GM19025 (cell line): ENCODE data around the gene ADRA2C.

ENCODE experiments used
- ATAC-seq: cut with Tn5 transposase; IDR thresholded peaks from one replicate; pipeline ENCODE4 v1.9.1; 2021; ENCODE audit warnings: mild to moderate bottlenecking, low read depth, moderate library complexity; ENCODE audit not compliant: unreplicated experiment

ADRA2C gene

GRCh38 chr4:3732076-3733028 is 33.8 kb upstream of the ADRA2C start:
- ATAC-seq: no peak

- ATAC-seq: no peak
These were observed 33.0 kb upstream of the ADRA2C start for GRCh38 chr4:3733195-3733594.

DNA sequence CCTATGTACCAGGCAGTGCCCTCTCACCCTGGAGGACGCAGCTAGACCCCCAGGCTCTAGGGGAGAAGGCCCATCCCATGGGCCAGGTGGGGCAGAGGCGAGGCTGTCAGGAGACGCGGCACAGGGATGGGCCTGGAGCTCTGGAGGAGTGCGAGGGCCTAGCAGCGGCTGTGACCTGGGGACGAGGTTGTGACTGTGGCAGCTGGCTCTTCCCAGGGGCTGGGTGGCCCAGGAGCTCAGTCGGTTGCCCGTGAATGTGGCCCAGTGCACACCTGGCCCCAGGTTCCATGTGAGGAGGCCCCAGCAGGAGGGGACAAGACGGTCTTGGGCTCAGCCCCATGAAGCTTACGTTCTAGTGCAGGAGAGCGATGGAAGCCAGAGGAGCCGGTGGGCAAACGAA is 31.0 kb upstream of the ADRA2C start:
- ATAC-seq: no peak

- ATAC-seq: no peak
These were observed 29.9 kb upstream of the ADRA2C start for GRCh38 chr4:3736290-3736689.

GRCh38 chr4:3736806-3737205 is 29.4 kb upstream of the ADRA2C start:
- no peak for ATAC-seq

GRCh38 chr4:3739577-3739976 is 26.6 kb upstream of the ADRA2C start:
- ATAC-seq: no peak

- no peak for ATAC-seq
These were observed 25.9 kb upstream of the ADRA2C start for GRCh38 chr4:3740256-3740655.

GRCh38 chr4:3741217-3742011 is 24.8 kb upstream of the ADRA2C start:
- no peak for ATAC-seq

GRCh38 chr4:3742610-3743009 is 23.6 kb upstream of the ADRA2C start:
- ATAC-seq: no peak

- ATAC-seq: no peak
These were observed 22.0 kb upstream of the ADRA2C start for GRCh38 chr4:3744232-3744631.

DNA sequence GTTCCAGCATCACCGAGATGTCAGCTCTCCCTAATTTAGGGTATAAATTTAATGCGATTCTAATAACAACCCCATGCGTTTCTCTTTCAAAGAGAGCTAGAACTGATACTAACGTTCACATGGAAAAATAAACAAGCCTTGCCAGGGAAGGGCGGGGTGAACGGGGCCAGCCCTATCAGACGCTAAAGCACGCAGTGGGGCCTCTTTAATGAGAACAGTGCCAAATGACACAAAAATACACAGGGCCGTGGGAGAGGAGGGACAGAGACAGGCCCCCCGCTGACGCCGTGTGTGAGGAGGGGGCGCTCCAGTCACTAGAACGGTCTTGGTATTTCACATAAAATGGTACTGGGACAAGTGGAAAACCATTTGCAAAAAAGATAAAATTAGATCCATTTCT is 21.3 kb upstream of the ADRA2C start:
- no peak for ATAC-seq

- ATAC-seq: no peak
These were observed 20.1 kb upstream of the ADRA2C start for GRCh38 chr4:3745886-3746656.

DNA sequence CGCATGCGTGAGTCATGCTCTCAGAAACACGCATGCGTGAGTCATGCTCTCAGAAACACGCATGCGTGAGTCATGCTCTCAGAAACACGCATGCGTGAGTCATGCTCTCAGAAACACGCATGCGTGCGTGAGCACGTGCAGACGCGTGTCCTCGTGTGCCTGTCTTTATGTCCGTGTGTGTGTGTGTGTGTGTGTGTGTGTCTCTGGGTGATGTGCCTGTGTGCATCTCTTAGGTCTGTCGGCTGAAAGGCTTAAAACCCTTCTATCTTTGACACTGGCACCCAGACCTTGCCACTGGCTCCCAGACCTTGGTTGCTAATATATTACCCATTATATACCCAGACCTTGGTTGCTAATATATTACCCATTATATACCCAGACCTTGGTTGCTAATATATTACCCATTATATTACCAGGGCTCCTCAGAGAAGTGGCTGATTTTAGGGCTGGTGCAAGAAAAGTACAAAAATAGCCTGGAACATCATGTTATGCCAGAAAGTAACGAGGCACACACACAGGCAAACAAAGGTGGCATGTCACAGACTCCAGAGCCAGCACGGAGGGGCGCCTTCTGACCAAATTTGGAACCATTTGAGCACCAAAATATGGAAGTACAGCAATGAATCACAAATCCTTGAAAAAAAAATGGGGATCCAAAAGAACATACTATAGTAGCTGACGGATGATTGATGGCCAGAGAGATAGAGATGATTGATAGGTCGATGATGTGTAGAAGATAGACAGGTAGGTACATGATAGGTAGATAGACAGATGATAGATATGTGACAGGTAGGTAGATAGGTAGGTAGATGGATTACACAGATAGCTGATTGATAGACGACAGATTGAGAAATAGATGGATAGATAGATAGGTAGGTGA is 19.2 kb upstream of the ADRA2C start:
- ATAC-seq: no peak

DNA sequence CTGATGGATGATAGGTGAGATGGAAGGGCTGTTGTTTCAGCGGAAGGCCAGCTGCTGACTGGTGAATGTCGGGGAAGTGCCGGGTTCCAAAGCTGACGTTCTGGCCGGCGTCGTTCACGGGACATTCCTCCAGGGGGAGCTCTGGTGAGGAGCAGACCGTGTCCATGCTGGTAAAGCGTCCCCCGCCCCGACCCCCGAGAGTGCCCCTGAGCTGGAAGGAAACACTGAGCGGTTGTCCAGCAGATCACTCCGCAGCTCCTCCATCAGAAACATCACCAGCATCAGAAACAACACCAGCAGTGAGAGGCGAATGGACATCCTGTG is 18.6 kb upstream of the ADRA2C start:
- ATAC-seq: no peak

DNA sequence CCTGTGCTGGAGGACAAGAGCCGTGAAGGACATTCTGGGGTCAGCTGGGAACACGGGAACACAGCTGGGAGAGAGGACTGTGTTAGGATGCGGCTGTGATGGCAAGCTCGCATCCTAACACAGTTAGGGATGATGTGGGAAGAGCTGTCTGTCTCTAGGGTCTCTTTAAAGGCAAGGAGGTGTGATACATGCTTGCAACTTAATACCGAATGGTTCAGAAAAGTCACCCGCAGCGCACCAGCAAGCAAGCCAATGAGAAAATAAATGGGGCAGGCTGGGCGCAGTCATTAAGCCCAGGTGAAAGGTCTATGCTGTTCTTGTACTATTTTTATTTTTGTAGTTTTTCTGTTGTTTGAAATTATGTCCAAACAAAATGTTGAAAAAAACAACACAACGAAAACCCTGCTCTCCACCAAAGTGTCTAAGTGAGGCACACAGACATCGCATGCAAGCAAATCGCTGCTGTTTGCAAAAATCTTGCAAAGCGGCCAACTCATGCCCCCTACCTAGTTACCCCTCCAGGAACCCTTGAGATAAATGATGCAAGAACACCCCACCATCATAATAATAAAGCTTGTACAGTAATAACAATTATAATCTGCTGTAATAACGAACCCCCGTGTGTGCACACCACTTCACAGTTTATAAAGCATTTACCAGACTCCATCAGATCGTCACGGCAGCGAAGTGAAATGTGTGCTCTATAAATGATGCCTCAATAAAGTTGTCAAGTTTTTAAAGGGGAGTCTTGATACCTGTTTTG is 17.9 kb upstream of the ADRA2C start:
- ATAC-seq: no peak

- no peak for ATAC-seq
These were observed 17.1 kb upstream of the ADRA2C start for GRCh38 chr4:3749081-3749480.

GRCh38 chr4:3750334-3750733 is 15.9 kb upstream of the ADRA2C start:
- no peak for ATAC-seq

DNA sequence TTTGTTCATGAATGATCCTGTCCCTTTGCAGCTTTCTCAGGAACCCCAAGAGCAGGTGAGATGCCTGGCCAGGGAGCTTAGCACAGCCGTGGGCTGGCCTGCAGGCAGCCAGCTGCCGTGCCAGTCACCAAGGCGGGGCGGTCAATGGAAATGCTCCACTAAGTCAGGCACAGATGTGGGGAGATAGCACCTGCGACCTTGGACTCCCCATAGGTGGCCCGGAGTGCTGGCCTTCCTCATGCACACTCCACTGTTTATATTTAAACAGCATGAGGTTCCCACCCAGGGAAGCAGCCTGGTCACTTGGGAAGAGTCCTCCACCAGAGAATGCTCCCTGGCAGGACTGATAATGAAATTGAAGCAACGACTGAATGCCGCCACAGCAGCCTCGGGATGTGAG is 14.2 kb upstream of the ADRA2C start:
- no peak for ATAC-seq

DNA sequence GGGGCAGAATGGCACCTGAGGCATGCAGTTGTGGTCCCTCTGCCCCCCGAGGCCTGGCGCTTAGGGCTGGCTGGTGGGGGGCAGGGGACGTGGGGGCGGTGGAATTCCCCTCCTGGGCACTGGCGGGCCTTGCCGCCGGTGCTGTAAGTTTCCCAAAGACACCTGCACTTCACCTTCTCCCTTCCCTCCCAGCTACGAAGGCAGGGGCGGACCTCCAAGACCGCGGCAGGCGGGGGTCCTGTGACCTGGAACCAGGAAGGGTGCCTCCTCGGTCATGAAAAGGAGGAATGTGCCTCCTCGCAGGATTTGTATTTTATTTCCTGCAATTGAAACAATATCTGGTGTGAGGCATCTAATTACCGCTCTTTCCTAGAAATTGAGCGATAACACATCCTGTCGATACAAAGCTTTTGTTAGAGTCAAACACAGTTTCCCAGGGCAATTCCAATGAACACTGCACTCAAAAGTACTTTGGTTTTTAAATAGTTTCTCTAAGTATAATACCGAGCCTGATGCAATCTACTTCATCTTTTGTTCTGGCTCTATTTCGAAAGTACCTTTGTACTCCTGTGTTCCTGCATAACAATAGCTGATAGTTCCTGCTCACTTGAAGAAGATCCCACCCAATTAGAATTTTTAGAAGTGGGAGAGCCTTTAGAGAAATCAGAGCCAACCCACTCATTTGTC is 12.3 kb upstream of the ADRA2C start:
- ATAC-seq: no peak
